Stimulated activated CD4-positive, alpha-beta T cell treated with anti-CD3 and anti-CD28 coated beads, Interleukin-15, amount 100 ng/mL, for 1 hour (primary cell): Measurements from ENCODE around the gene TSHR.

Experiments used
- DNase-seq, 2 donors: peaks; one replicate each; pipeline ENCODE4 v3.0.0-alpha.2; 2020; ENCODE audit warnings: low read depth in 1 of 2, low spot score in 1 of 2

Gene TSHR

DNA sequence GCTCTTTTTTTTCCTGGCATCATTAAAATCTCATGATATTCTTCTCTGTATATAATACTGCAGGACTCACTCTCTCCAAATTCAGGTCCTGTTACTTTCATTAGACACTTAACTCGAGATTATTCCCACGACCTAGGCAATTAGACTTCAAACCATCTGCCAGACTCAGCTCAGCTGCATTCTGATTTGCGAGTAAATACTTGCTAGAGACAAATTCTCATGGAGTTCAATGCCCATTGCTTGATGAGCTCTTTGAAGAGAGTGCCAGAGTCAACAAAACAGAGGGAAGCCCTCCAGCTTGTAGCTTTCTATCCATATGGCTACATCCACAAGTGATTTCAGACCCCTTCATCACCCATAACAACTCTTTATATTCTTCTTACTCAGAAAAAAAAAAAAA lies 177.0 kb downstream of the TSHR start:
- no peak for DNase-seq

GRCh38 chr14:81133400-81133799 lies 178.0 kb downstream of the TSHR start:
- no peak for DNase-seq

GRCh38 chr14:81137316-81137715 lies 181.9 kb downstream of the TSHR start:
- DNase-seq = no peak

DNA sequence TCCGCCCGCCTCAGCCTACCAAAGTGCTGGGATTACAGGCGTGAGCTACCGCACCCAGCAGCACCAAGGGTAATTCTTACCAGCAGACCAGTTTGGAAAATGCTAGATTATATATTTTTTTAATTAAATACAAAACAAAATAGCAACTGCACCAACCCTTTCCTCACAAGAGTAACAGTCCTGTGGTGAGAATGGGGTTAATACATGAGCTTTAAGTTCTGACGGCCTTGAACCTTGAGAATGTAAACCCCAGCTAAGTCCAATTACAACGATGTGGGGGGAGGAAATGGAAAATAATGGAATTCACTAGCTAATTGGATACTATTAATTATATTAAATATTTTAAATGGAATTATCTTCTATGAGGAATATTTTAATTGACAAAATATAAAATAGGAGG lies 183.0 kb downstream of the TSHR start:
- DNase-seq = no peak

DNA sequence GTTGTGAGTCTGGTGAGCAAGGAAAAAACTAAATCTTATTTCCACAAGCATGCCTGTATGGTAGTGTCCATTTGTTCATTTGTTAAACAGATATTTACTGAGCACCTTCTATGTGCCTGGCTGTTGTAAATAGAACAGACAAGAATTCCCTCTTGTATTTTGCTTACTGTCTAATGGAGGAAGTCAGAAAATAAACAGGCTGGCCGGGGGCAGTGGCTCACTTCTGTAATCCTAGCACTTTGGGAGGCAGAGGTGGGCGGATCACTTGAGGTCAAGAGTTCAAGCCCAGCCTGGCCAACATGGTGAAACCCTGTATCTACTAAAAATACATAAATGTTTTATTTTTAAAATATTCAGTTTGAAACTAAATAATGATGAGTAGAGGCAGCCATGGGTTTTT lies 186.0 kb downstream of the TSHR start:
- DNase-seq = no peak

- no peak for DNase-seq
Observed at GRCh38 chr14:81143793-81144192, 188.4 kb downstream of the TSHR start.

- no peak for DNase-seq
Observed at GRCh38 chr14:81144824-81145603, 189.6 kb downstream of the TSHR start.

- DNase-seq = no peak
Observed at GRCh38 chr14:81147140-81147897, 191.9 kb downstream of the TSHR start.

GRCh38 chr14:81148635-81149034 lies 193.2 kb downstream of the TSHR start:
- DNase-seq = no peak

DNA sequence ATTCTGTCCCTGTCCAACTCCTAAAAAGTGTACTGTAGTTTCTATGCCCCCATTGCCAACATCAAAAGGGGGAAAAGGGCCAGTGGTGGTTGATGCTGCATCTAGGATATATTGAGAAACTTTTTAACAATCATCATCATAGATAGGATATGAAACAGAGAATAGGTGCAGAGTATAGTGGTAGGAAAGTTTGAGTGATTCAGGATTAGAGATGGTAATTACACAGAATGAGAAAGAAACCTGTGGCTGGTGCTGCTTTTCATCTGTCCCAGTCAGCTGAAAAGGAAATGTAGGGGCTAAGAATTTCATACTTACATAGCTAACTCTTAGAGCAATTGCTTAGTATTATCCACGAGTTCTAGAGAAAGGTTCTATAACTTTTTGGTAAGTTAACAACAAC lies 197.8 kb downstream of the TSHR start:
- no peak for DNase-seq

- DNase-seq = no peak
Observed at GRCh38 chr14:81157431-81157830, 202.0 kb downstream of the TSHR start.

DNA sequence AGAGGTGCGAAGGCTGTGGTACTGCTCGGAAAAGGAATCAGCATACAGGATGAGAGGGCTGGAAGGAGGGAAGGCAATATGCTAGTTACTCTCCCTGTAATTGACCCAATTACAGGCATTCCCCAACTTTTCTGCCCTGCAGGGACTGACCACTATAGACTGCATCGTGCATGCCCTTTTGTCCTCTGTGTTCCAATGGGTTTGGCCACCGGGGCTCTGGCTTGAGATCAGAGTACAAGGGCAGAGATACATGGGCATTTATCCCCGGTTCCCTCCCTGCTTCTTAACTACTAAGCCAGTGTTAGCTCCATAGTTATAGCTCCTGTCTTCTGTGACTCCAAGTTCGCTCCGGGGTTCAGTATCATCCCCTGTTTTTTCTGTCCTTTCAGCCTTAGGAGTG lies 205.7 kb downstream of the TSHR start:
- no peak for DNase-seq

DNA sequence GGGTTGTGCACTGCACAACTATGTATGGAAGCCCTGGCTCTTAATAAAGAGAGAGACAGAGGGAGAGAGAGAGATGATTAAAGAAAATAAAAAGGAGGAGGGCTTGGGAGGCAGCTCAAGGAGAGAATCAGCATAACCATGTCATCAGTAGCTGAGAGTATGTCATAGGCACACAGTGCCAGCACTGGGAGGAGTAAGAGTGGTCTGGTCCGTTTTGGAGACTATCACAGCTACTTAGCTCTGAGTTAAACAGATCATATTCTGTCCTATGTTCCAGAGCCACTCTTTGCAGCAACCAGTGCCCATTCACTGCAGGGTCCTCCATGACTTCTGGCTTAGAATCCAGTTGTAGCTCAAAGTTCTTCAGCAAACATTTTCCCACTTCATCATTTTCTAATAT lies 206.3 kb downstream of the TSHR start:
- DNase-seq = no peak

GRCh38 chr14:81162941-81163340 lies 207.5 kb downstream of the TSHR start:
- DNase-seq = no peak

GRCh38 chr14:81164167-81164774 lies 208.8 kb downstream of the TSHR start:
- no peak for DNase-seq

GRCh38 chr14:81165188-81165587 lies 209.8 kb downstream of the TSHR start:
- no peak for DNase-seq

DNA sequence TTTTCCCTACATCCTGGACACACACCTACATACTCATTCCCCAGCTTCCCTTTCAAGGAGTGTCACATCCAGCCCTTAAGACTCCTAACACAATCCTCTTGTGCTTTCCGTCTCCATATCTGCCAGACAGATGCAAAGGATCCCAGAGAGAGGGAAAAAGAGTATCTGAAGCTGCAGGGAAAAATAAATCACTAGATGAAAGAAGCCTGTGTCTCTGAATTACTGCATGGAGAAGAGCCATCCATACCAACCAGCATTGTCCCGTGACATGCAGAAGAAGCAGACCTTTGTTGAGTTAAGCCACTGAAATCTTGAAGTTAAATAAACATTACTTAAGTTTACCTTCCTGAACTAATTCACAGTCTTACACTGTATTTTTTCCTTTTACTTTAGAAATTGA lies 210.7 kb downstream of the TSHR start:
- no peak for DNase-seq

DNA sequence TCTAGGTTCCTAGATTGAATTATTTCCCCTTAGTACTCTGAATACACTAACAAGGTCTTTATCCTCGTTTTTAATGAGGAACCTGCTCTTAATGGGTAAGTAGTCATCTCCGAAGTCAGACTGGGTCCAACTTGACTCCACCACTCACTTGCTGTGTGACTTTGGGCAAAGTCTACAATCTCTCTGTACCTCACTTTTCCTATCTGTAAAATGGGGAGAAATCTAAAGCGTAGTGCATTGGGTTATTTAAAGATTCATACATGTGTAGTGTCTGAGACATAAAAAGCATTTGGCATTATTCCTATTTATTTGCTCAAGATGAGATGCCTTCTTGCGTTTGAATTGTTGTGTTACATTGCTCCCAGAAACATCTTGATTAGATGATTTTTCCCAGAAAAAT lies 213.8 kb downstream of the TSHR start:
- no peak for DNase-seq

DNA sequence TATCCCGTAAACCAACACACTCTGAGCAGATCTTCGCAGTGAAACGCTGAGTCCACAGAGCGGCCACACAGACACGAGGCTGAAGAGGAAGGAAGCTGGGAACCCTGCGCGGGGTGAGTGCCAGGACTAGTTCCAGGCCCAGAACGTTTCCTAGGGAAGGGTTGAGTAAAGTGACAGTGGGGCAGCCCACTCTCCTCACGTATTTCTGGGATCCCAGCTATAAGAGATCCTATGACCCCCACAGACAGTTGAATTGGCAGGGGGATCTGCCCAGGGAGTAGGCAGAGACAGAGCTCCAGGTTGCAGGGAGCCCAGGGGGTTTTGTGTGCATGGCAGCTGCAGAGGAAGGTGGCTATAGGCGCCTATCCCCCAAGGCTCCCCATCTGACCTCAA lies 214.3 kb downstream of the TSHR start:
- DNase-seq = no peak

DNA sequence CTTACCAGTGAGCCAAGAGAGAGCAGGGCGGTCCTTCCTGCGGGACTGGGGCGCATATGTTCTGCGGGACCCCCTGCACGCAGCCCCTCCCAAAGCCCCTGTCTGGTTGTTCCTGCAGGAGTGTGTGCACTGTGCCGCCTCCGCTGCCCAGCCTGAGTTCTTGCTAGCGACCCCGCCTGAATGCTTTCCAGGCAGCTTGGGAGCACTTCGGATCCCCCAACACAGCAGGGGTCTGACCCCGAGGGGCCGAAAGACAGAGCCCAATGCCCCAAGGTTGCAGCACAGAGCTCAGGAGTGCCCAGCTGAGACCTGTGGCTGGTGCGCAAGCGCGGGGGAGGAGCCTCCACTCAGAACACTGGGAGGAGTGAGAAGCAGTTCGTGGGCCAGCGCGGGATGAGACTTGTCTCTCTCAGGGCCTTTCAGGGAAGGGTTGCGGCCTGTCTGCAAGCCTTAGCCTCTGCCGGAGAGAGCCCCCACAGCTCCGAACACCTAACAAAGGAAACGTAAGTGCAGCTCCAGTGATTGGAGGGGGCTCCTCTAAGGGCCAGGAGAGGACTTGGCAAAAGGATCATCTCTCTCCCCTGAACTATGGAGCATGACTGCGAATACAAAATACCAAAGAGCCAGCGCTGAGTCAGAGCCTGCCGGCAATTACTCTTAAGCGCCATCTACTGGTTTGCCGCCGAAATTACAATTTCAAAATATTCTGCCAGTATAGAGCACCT lies 214.8 kb downstream of the TSHR start:
- peak; percentile 73 to 78 for DNase-seq

DNA sequence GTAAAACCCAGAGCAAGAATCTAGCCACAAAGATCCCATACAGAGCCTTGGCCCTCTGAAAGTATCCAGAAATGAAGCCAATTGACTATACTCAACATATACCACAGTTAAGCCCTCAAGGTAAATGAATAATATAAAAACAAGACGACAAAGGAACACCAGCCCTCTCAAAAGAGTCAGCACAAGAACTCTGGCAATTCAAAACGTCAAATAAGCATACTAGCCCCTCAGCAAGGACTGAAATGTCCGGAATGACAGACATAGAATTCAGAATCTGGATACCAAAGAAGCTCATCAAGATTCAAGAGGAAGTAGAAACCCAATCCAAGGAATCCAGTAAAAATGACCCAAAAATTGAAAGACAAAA lies 215.4 kb downstream of the TSHR start:
- DNase-seq = no peak

GRCh38 chr14:81172353-81172752 lies 216.9 kb downstream of the TSHR start:
- DNase-seq = no peak
